Measurements from ENCODE around the gene C1orf21. TPM values are rescaled to one million over a fixed set of nuclear protein-coding genes. Genes with fewer than 3 reads are reported as not detected.

C1orf21 gene
- total RNA-seq, 1 donor from 2014 or later, result 4.1 TPM

DNA sequence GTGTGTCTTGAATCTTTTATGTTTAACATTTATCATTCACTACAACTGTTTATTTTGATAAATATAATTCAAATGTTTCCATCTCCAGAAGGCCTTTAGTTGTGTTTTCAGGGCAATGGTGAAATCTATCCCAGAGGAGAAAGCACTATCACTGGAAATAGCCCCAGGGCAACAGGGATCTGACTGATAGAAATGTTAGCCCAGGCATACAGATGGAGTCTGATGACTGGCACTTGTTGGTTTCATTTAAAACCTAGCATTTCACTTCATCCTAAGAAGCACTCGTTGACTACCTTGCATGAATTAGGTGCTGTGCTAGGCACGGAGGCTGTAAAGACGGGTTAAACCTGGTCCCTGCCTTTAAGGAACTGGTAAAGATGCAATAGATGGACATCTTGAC, 103.1 kb downstream of the C1orf21 start:
- no peaks in the 10 kb centered on the region for H3K9me3 Mint-ChIP-seq
- intact Hi-C loops (cut with micrococcal nuclease), result loop anchor here (5.0 to 10.0 kb wide), 2 partner anchors 415 to 462 kb away; no protein-coding TSS in a partner anchor
- peaks cover 3% of the 10 kb centered on the region for H3K27me3 Mint-ChIP-seq (ENCODE audit: insufficient read depth)
- H3K4me1 Mint-ChIP-seq (ENCODE audit: low read depth), result peaks cover 20% of the 10 kb centered on the region
- DNase-seq (ENCODE audit: low spot score), result no peak
- no peak overlapping the region for H3K4me3 Mint-ChIP-seq
- no peak overlapping the region for H3K27ac Mint-ChIP-seq
- no peaks in the 10 kb centered on the region for H3K36me3 Mint-ChIP-seq (ENCODE audit: low read depth)

DNA sequence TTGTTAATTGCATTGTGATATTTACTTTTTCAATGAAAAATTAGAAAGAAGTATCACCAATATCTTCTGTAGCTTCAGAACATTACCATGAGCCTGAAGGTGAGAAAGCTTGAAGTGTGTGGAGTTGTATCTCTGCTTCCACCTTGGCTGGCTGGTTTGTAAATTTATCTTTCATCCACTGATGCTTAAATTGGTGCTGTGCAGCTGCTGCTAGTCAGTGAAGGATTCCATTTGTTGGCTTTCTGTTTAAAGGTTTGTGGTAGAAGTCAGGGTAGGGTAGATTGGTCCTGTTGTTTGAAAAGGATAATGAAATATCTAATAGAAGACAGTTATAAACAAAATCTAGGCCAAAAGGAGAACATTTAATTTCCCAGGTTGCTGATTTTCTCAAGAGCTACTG, 105.7 kb downstream of the C1orf21 start:
- Mint-ChIP-seq H3K9me3 (no peaks in the 10 kb centered on the region), H3K4me3 (no peak overlapping the region), H3K27me3 (ENCODE audit: insufficient read depth) (peaks cover 2% of the 10 kb centered on the region), H3K27ac (no peak overlapping the region), H3K36me3 (ENCODE audit: low read depth) (no peaks in the 10 kb centered on the region), H3K4me1 (ENCODE audit: low read depth) (peaks cover 20% of the 10 kb centered on the region)
- intact Hi-C loops (cut with micrococcal nuclease), result loop anchor here (5.0 to 10.0 kb wide), 2 partner anchors 418 to 460 kb away; no protein-coding TSS in a partner anchor
- DNase-seq (ENCODE audit: low spot score), result no peak

DNA sequence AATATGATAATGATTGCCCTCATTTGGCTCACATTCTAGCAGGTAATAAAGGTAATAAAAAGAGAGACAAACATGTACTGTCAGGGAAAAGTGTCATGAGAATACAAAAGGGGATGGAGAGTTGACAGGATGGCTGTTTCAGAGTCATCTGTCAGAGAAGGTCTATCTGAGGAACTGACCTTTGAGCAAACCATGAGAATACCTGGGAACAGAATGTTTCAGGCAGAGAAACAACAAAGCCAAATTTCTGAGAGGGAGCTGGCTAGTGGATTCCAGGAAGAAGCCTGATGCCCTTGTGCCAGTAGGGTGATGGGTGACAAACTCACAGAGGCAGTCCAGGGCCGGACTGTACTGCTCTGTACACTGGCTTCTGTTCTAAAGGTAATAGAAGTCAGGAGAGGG, 107.2 kb downstream of the C1orf21 start:
- no peaks in the 10 kb centered on the region for H3K9me3 Mint-ChIP-seq
- H3K27ac Mint-ChIP-seq, result no peak overlapping the region
- peaks cover 20% of the 10 kb centered on the region for H3K4me1 Mint-ChIP-seq (ENCODE audit: low read depth)
- no peaks in the 10 kb centered on the region for H3K36me3 Mint-ChIP-seq (ENCODE audit: low read depth)
- DNase-seq (ENCODE audit: low spot score), result no peak
- H3K27me3 Mint-ChIP-seq (ENCODE audit: insufficient read depth), result peaks cover 2% of the 10 kb centered on the region
- no peak overlapping the region for H3K4me3 Mint-ChIP-seq
- intact Hi-C loops (cut with micrococcal nuclease), result loop anchor here (5.0 to 10.0 kb wide), 2 partner anchors 419 to 458 kb away; no protein-coding TSS in a partner anchor

DNA sequence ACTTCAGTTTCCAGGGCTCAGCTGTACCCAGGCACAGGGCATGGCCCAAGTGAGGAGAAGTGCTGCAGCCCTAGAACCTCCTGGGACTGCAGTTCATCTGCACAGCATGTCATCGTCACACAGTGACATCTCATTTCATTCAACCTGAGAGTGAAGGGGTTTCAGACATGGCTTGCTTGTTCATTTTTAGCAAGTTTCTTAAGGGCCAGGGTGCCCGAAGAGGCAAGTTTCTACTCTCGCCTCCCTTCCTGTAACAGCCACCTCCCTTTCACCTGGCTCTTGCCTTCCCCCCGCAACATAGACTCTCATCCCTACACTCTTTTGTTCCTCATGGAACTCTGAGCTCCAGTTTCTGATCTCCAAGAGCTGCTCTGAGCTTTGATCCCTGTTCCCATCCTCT, 108.1 kb downstream of the C1orf21 start:
- Mint-ChIP-seq H3K4me3 (no peak overlapping the region), H3K36me3 (ENCODE audit: low read depth) (no peaks in the 10 kb centered on the region), H3K27me3 (ENCODE audit: insufficient read depth) (peaks cover 2% of the 10 kb centered on the region), H3K27ac (no peak overlapping the region), H3K9me3 (no peaks in the 10 kb centered on the region), H3K4me1 (ENCODE audit: low read depth) (peaks cover 20% of the 10 kb centered on the region)
- DNase-seq (ENCODE audit: low spot score), result no peak
- intact Hi-C loops (cut with micrococcal nuclease), result loop anchor here (5.0 to 10.0 kb wide), 2 partner anchors 420 to 457 kb away; no protein-coding TSS in a partner anchor

DNA sequence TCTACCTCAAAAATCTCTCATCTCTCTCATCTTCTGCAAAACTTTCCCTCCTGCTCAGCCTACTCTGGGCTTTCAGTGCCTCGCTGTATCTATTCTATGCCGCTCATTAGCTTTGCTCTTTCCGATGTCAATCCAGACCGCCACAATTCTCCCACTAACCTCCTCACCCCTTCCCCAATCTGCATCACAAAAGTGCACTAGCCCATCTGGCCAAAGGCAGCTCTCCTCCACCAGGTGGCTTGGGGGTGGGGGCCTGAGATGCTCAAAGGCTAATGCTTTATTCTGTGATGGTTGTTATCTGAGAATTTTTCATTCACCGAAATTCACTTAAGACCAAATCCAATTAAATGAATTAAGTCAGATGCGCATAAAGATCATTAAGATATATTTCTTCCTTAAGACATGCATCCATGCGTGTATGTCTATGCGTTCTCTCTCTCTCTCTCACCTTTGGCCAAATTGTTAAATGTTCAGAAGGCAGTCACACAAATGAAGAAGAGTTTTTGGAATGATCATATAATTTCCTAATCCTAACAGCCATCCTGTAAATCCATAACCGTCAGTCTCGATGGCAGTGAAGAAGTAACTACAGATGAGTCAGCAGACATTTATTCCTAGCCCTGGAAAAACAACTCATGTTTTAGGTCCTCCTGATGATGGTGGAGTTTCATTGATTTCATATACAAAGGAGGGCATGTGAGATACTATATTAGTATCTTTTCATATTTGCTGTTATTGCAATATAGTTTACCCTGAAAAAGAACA, 111.3 kb downstream of the C1orf21 start:
- intact Hi-C loops (cut with micrococcal nuclease), result loop anchor here (10.0 kb wide), 1 partner anchor 423 kb away; no protein-coding TSS in a partner anchor
- DNase-seq (ENCODE audit: low spot score), result no peak
- Mint-ChIP-seq H3K9me3 (no peaks in the 10 kb centered on the region), H3K4me1 (ENCODE audit: low read depth) (no peaks in the 10 kb centered on the region), H3K4me3 (no peak overlapping the region), H3K36me3 (ENCODE audit: low read depth) (no peaks in the 10 kb centered on the region), H3K27ac (no peak overlapping the region), H3K27me3 (ENCODE audit: insufficient read depth) (peaks cover 2% of the 10 kb centered on the region)

DNA sequence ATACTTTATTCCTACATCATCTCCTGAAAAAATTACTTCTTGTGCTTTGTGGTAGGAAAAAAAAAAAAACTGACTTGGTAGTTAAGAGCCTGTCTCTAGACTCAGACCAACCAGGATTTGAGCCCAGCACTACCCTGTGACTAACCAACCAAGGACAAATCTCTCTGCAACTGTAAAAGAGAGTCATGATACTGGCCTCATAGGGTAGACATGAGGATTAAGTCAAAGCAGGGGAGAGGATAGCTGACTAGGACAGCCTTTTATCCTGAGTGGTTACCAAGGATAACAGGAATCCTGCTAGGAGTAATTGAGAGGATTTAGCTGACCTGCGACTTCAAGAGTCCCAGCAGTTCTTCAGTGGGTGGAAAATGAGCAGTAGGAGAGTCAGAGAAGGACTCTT, 112.8 kb downstream of the C1orf21 start:
- H3K27me3 Mint-ChIP-seq (ENCODE audit: insufficient read depth), result peaks cover 4% of the 10 kb centered on the region
- H3K9me3 Mint-ChIP-seq, result no peaks in the 10 kb centered on the region
- H3K27ac Mint-ChIP-seq, result no peak overlapping the region
- no peak for DNase-seq (ENCODE audit: low spot score)
- intact Hi-C loops (cut with micrococcal nuclease), result loop anchor here (10.0 kb wide), 1 partner anchor 425 kb away; no protein-coding TSS in a partner anchor
- H3K36me3 Mint-ChIP-seq (ENCODE audit: low read depth), result no peaks in the 10 kb centered on the region
- no peaks in the 10 kb centered on the region for H3K4me1 Mint-ChIP-seq (ENCODE audit: low read depth)
- H3K4me3 Mint-ChIP-seq, result no peak overlapping the region

DNA sequence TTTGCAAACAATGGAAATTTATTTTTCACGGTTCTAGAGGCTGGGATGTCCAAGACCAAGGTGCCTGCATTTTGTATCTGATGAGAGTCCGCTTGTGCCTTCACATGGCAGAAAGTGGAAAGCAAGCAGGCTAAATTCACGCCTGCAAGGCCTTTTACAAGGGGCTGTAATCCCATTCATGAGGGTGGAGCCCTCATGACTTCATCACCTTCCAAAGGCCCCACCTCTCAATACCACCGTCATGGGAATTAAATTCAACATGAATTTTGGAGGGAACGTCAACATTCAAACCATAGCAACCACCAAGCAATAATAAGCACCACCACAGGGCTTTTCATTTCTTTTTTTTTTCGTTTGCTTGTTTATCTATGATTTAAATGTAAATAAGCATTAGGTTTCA, 115.3 kb downstream of the C1orf21 start:
- Mint-ChIP-seq H3K27me3 (ENCODE audit: insufficient read depth) (peaks cover 4% of the 10 kb centered on the region), H3K9me3 (no peaks in the 10 kb centered on the region), H3K4me3 (no peak overlapping the region), H3K4me1 (ENCODE audit: low read depth) (no peaks in the 10 kb centered on the region), H3K36me3 (ENCODE audit: low read depth) (no peaks in the 10 kb centered on the region), H3K27ac (no peak overlapping the region)
- intact Hi-C loops (cut with micrococcal nuclease), result no loop called here
- DNase-seq (ENCODE audit: low spot score), result no peak

DNA sequence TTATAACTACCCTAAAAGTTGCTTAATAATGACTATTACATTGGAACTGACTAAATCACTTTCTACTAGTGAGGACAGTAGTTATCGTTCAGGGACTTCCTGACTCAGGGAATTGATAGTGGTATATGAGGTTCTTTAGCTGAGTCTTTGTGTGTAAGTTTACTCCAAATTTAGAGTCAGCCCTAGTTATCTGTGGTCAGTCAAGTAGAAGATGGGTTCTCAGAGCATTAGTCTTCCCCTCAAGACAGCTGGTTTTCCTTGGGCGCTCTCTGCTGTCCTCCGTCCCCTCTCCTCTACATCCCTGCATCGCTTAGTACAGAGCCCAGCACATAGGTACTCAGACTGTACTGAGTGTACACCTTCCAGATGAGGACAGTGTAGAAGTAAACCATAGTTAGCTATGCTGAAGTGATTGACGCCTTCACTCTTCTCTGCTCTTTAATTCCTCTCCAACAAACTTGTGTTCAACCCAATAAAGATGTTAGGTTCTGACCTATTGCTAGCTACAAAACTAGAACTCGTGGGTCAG, 116.5 kb downstream of the C1orf21 start:
- no peaks in the 10 kb centered on the region for H3K4me1 Mint-ChIP-seq (ENCODE audit: low read depth)
- no peak for DNase-seq (ENCODE audit: low spot score)
- no peaks in the 10 kb centered on the region for H3K9me3 Mint-ChIP-seq
- no peak overlapping the region for H3K27ac Mint-ChIP-seq
- intact Hi-C loops (cut with micrococcal nuclease), result no loop called here
- H3K36me3 Mint-ChIP-seq (ENCODE audit: low read depth), result no peaks in the 10 kb centered on the region
- H3K4me3 Mint-ChIP-seq, result no peak overlapping the region
- H3K27me3 Mint-ChIP-seq (ENCODE audit: insufficient read depth), result peaks cover 4% of the 10 kb centered on the region

DNA sequence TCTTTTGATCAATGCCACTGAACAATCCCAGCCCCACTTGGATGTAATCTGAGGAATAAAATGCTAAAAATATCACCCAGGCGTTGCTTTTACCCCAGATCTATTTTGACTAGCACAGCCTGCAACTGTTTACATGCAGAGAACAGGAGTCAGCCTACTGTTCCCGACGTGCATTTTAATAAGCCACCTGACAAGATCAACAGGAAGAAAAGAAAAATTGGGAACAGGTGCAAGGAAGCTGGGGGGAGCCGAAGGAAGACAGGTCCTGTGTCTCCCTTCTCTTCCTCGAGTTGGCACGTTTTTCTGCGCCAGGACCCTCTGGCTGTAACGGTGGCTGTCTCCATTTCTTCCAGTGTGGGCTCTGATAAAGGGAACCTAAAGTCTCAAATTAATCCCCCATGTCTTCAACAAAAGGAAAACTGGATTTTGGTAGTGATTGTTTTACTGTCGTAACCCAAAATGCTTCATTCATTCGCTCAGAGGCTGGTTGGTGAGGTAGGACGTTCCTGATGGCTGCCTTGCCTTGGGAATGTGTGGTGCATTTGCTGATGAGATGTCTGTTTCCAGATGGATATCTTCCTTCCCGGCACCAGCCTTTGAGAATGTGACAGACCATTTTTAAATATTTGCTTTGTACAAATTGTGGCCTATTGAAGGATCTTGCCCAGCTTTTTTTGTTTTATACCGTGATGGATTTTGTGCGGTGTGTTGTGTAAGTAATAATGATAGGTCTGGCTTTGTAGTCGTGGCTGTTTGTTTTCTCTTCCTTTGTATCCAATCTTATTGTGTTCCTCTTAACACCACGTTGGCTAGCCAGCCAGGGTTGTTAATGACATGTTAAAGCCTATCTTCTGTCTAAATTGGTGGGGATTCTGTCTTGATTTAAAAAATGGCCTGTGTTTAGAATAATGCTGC, 117.5 kb downstream of the C1orf21 start:
- H3K27me3 Mint-ChIP-seq (ENCODE audit: insufficient read depth), result peaks cover 4% of the 10 kb centered on the region
- intact Hi-C loops (cut with micrococcal nuclease), result no loop called here
- no peaks in the 10 kb centered on the region for H3K36me3 Mint-ChIP-seq (ENCODE audit: low read depth)
- no peak for DNase-seq (ENCODE audit: low spot score)
- H3K4me1 Mint-ChIP-seq (ENCODE audit: low read depth), result no peaks in the 10 kb centered on the region
- no peak overlapping the region for H3K27ac Mint-ChIP-seq
- H3K4me3 Mint-ChIP-seq, result no peak overlapping the region
- H3K9me3 Mint-ChIP-seq, result no peaks in the 10 kb centered on the region

DNA sequence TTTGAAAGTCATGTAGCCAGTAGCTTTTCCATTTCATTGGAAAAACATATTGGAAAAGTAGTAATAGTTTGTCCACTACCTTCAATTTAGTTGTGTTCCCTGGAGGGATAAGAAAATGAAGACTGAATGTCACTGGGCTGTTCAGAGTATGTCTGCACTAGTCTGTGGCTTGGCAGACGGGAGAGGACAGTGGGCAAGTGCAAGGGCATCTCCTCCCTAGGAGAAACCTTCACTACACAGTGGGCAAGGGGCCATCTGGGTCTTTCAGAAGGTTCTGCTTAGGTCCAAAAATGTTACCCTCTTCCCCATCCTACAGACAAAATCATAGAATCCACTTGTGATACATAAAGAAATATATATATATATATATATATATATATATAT, 118.1 kb downstream of the C1orf21 start:
- no peak for DNase-seq (ENCODE audit: low spot score)
- no peak overlapping the region for H3K4me3 Mint-ChIP-seq
- intact Hi-C loops (cut with micrococcal nuclease), result no loop called here
- no peaks in the 10 kb centered on the region for H3K9me3 Mint-ChIP-seq
- H3K27me3 Mint-ChIP-seq (ENCODE audit: insufficient read depth), result peaks cover 4% of the 10 kb centered on the region
- H3K27ac Mint-ChIP-seq, result no peak overlapping the region
- no peaks in the 10 kb centered on the region for H3K36me3 Mint-ChIP-seq (ENCODE audit: low read depth)
- no peaks in the 10 kb centered on the region for H3K4me1 Mint-ChIP-seq (ENCODE audit: low read depth)

DNA sequence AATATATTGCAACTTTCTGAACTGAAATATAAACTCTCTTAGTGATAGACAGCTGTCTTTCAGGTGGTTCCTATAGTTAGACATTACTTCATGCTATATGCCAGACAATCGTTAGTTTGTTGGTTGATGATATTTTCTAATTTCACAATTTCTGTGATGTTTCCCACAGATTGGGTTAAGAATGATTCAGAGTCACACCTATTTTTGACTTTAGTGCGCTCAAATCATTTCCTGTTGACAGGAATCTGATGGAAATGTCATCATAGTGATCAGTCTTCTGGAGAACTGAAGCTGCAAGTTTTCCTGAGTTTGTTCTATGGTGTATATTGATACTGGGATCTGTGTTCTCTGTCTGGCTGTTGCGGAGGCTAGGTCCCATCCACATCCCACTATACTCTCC, 119.7 kb downstream of the C1orf21 start:
- no peaks in the 10 kb centered on the region for H3K9me3 Mint-ChIP-seq
- intact Hi-C loops (cut with micrococcal nuclease), result no loop called here
- no peak overlapping the region for H3K4me3 Mint-ChIP-seq
- no peaks in the 10 kb centered on the region for H3K4me1 Mint-ChIP-seq (ENCODE audit: low read depth)
- H3K27me3 Mint-ChIP-seq (ENCODE audit: insufficient read depth), result peaks cover 4% of the 10 kb centered on the region
- H3K27ac Mint-ChIP-seq, result no peak overlapping the region
- DNase-seq (ENCODE audit: low spot score), result no peak
- no peaks in the 10 kb centered on the region for H3K36me3 Mint-ChIP-seq (ENCODE audit: low read depth)

DNA sequence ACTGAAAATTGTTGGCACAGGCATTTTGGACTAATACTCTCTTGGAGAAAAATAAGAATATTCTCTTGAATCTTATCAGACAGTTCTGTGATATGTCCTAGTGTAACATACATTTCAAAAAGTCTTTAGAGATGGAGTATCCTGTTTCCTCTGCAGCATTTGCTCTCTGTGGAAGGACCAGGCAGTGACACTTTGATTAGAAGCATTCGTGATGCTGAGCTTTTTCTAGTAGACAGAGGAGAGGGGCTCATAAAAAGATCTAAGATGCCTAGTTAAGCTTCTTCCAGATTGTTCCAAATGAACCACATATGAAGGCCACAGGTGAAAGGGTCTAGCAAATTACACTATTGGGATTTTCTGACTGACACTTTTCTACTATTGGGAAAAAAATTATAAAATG, 120.3 kb downstream of the C1orf21 start:
- peaks cover 4% of the 10 kb centered on the region for H3K27me3 Mint-ChIP-seq (ENCODE audit: insufficient read depth)
- H3K4me3 Mint-ChIP-seq, result no peak overlapping the region
- intact Hi-C loops (cut with micrococcal nuclease), result no loop called here
- DNase-seq (ENCODE audit: low spot score), result no peak
- no peaks in the 10 kb centered on the region for H3K9me3 Mint-ChIP-seq
- H3K27ac Mint-ChIP-seq, result no peak overlapping the region
- H3K4me1 Mint-ChIP-seq (ENCODE audit: low read depth), result no peaks in the 10 kb centered on the region
- no peaks in the 10 kb centered on the region for H3K36me3 Mint-ChIP-seq (ENCODE audit: low read depth)
